ENCODE results near the gene SAA2. TPM values are rescaled to one million over a fixed set of nuclear protein-coding genes. Genes with fewer than 3 reads are reported as not detected.
"Not testable (repeated sequence)": the region's sequence is repeated elsewhere in the genome, so short reads cannot be mapped to it uniquely, and the experiment has no call there.

SAA2 gene
- total RNA-seq, 4 donors from 2014 or later, result 37.2 to 515 (median 246) TPM

DNA sequence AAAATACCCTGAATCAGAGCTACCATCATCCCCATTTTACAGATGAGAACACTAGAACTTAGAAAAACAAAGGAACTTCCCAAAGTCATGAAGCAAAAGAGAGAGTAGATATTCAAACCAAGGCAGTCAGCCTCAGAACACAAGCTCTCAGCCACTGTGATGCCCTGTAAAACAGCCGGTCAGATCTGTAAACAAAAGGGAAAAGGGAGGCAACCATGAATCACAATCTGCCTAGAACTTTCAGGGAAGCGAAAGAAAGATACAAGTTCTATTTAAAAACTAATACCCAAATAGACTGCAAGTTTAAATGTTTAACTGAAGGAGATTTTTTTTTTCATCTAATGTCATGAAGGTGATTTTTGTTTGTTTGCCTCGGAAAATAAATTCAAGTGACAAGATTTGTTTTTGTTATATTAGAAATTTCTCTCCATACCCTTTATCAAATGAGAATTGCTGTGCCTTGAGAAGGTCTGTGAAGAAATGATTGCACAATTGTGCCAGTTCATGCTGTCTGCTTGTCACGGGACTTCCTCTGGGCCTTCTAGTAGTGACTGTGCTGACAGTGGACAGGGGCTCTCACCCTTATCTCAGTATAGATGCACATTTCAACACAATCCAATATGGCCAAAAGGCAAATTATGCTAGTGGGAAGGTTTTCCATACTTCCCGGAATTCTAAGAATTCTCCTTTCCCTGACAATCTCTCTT lies 29.2 kb upstream of the SAA2 start:
- no peak for ATAC-seq (ENCODE audit: low FRiP score)
- TF ChIP-seq, protein P1, sequence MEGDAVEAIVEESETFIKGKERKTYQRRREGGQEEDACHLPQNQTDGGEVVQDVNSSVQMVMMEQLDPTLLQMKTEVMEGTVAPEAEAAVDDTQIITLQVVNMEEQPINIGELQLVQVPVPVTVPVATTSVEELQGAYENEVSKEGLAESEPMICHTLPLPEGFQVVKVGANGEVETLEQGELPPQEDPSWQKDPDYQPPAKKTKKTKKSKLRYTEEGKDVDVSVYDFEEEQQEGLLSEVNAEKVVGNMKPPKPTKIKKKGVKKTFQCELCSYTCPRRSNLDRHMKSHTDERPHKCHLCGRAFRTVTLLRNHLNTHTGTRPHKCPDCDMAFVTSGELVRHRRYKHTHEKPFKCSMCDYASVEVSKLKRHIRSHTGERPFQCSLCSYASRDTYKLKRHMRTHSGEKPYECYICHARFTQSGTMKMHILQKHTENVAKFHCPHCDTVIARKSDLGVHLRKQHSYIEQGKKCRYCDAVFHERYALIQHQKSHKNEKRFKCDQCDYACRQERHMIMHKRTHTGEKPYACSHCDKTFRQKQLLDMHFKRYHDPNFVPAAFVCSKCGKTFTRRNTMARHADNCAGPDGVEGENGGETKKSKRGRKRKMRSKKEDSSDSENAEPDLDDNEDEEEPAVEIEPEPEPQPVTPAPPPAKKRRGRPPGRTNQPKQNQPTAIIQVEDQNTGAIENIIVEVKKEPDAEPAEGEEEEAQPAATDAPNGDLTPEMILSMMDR (IDR thresholded peaks at IDR 0.05), result no peak
- DNase-seq (ENCODE audit: low spot score), result no peak

DNA sequence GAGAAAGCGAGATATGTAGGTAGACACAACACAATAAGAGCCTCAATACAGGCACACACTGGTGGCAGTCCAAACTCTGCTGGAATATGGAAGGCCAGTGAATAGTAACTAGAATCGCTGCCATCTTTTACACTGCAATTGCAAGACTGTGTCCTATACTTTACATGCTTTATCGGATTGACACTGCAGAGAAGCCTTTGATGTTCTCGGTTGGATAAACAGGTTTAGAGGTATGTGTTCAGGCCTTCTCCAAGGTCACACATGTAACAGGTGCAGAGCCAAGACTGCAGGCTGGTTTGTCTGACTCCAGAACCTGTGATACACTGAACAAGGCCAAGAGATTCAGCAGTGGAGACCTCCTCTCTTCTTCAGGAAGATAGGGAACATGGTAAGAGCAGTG lies 22.7 kb upstream of the SAA2 start:
- DNase-seq (ENCODE audit: low spot score) (no peak), ATAC-seq (ENCODE audit: low FRiP score) (no peak)
- TF ChIP-seq, protein P1 (IDR thresholded peaks at IDR 0.05), result no peak

DNA sequence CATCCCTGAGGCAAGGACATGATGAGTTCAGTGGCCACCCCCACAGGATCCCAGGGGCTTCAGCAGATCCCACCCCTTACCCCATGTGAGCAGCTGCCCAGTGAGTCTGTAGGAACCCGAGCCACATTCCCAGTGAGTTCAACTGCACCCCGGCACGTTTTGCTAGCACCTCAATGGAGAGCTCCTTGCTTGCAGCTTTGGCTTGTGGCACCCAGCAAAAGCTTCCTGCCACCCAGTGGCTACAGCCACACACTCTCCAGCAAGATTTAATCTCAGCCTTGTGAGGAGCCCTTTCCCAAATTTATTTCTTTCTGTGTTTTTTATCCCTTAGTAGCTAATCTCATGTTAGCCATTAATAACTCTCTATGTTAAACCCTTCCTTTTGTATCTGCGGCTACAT lies 21.6 kb upstream of the SAA2 start:
- ATAC-seq (ENCODE audit: low FRiP score) (no peak), DNase-seq (ENCODE audit: low spot score) (no peak)
- TF ChIP-seq, protein P1 (IDR thresholded peaks at IDR 0.05), result no peak

DNA sequence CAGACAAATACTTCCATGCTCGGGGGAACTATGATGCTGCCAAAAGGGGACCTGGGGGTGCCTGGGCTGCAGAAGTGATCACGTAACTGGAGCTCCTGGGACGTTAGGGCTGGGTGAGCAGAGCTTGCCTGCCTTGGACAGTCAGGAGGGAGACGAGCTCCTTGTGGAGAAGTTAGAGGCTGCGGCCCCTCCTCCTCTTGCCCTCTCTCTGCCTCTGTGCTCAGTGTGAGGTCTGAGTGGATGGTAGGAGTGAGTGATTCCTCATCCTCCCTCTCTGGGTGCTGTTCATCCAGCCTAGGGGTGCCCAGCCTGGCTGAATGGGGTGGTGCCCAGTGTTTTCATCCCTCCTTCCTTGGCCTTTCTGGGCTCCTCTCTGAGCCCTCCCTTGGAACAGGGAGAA lies 20.8 kb upstream of the SAA2 start:
- ATAC-seq (ENCODE audit: low FRiP score); DNase-seq (ENCODE audit: low spot score): not testable (repeated sequence)

DNA sequence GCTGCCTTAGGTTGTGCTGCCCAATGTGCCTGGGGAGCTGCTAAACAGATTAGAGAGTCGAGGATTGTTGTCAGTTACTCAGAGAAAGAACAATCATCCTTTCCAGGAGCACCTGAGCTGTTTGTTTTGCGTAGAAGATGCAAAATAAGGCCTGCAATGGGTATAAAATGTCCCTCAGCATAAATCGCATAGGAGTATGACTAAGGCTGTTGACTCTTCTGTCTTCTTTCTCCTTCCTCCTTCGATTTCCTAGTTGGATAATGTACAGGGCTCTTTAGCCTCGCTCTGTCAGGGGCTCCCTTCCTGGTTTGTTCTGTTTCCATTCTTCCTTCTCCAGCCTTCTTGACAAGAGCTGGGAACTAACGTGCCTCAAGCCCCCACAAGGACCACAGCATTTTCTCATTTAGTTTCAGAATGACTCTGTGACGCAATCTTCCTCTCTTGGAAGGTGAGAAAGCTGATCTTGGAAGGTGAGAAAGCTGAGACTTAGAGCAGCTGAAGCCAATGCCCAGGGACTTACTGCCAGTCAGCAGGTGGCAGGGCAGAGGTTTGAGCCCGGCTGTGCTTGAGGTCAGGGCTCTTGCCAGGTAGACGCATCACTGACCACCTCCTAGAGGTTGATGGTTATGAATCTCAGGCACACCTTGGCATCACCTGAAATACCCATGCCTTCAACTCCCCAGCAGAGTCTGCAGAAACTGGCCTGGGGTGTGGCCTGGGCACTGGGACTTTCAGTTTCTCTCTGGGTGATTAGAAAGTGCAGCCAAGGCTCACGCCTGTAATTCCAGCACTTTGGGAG lies 19.1 kb upstream of the SAA2 start:
- DNase-seq (ENCODE audit: low spot score); ATAC-seq (ENCODE audit: low FRiP score): not testable (repeated sequence)

DNA sequence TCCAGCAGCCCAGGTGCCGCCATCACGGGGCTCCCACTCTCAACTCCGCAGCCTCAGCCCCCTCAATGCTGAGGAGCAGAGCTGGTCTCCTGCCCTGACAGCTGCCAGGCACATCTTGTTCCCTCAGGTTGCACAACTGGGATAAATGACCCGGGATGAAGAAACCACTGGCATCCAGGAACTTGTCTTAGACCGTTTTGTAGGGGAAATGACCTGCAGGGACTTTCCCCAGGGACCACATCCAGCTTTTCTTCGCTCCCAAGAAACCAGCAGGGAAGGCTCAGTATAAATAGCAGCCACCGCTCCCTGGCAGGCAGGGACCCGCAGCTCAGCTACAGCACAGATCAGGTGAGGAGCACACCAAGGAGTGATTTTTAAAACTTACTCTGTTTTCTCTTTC lies 17.5 kb upstream of the SAA2 start, which contains the start of gene SAA1:
Gene SAA1 (plus strand): TSS at position 316 of the 400 bp plus-strand sequence. CDS start 624 bp downstream, outside the sequence.
- DNase-seq (ENCODE audit: low spot score) (no peak), ATAC-seq (ENCODE audit: low FRiP score) (peak; percentile 42)
- TF ChIP-seq, protein P1 (IDR thresholded peaks at IDR 0.05), result no peak

DNA sequence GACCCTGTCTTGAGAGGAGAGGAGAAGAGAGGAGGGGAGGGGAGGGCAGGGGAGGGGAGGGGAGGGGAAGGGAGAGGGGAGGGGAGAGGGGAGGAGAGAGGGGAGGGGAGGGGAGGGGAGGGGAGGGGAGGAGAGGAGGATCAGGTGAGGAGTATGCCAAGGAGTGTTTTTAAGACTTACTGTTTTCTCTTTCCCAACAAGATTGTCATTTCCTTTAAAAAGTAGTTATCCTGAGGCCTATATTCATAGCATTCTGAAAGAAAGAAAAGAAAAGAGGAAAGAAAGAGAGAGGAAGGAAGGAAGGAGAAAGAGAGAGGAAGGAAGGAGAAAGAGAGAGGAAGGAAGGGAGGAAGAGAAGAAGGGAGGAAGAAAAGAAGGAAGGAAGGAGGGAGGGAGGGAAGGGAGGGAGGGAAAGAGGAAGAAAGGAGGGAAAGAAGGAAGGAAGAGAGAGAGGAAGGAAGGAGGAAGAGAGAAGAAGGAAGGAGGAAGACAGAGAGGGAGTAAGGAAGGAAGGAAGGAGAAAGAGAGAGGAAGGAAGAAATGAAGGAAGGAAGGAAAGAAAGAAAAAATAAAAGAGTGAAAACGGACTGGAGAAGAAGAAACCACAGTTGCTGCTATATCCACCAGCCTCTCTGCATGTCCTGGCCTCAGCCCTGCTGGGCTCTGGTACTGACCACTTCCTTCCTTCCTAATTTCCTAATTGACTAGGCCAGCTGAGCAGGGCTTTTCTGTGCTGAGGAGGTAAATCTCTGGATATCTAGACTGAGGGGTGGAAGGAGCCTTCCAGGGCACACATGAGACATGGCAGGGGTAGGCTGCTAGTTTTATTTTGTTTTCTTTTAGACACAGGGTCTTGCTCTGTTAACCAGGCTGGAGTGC lies 16.4 kb upstream of the SAA2 start:
- DNase-seq (ENCODE audit: low spot score) (no peak), ATAC-seq (ENCODE audit: low FRiP score) (no peak)
- TF ChIP-seq, protein P1 (IDR thresholded peaks at IDR 0.05), result no peak

All from omental fat pad (tissue), 4 donors.